NT2/D1 (cell line): ENCODE results near the gene DMD.

Source experiments
- SUZ12 ChIP-seq: IDR thresholded peaks from 2 replicates; pipeline ENCODE4 v1.6.1; 2011; ENCODE audit not compliant: insufficient read length, insufficient read depth; ENCODE audit errors: extremely low read depth
- YY1 ChIP-seq: IDR thresholded peaks from 2 replicates; pipeline ENCODE4 v1.6.1; 2011; ENCODE audit not compliant: insufficient read length, insufficient read depth
- ZNF274 ChIP-seq: IDR thresholded peaks from 2 replicates; pipeline ENCODE4 v1.6.1; 2011; ENCODE audit warnings: mild to moderate bottlenecking, low read depth, low read length

DNA sequence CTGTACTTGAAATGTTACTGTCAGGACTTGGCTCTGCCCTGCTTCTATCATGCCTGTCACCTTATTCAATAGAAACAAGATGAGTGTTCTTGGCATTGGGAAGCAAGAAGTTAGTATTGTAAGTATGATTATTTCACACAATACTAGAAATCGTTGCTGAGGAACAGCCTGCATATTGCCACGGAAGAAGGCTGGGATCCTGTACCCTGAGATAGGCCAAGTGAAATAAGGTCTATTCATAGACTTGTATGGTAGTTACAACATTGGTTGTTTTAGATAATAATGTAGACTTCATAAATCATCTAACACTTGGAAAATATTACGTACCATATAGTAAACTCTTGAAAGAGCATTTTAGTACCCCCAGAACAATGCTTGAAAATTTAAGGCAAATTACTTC is 215.9 kb downstream of the DMD start:
- no peak for TF ChIP-seq YY1
- no peak for TF ChIP-seq ZNF274
- no peak for TF ChIP-seq SUZ12
